Mucosa of descending colon (tissue), 3 donors: ENCODE results near the gene SLC22A1. TPM values are rescaled to one million over a fixed set of nuclear protein-coding genes. Genes with fewer than 3 reads are reported as not detected.

Source experiments
- ATAC-seq: fragments of 200-7000 bp; cut with Tn5 transposase; one replicate; pipeline ENCODE4 v1.9.1; 2020; ENCODE audit warnings: mild to moderate bottlenecking, moderate library complexity
- DNase-seq, 3 donors: peaks; one replicate each; pipeline ENCODE4 v3.0.0-alpha.2; 2020
- H3K36me3 ChIP-seq: fragments of 200-600 bp; one replicate; pipeline ENCODE4 v1.8.0; 2021; ENCODE audit warnings: low read depth, mild to moderate bottlenecking
- H3K4me1 ChIP-seq: fragments of 200-600 bp; one replicate; pipeline ENCODE4 v1.8.0; 2021; ENCODE audit warnings: low read depth, mild to moderate bottlenecking
- H3K4me3 ChIP-seq: fragments of 200-600 bp; one replicate; pipeline ENCODE4 v1.8.0; 2021; ENCODE audit warnings: mild to moderate bottlenecking
- H3K9me3 ChIP-seq: fragments of 200-600 bp; one replicate; pipeline ENCODE4 v1.8.0; 2021; ENCODE audit warnings: mild to moderate bottlenecking
- intact Hi-C, 2 donors: fragments of 100-400 bp; cut with DNase I in 1 of 2; cut with micrococcal nuclease in 1 of 2; formaldehyde crosslinking; loops; one replicate each; pipeline versions ENCODE4 v1.11.0 to v1.11.1; 2022; cut with DNase I, micrococcal nuclease
- total RNA-seq, 3 donors: library from RNA; stranded (reverse); fragmentation: NEBNext Ultra II Directional in 2 of 3; extraction: Animal tissue kit (Norgen Biotek cat#: 25700) in 2 of 3; gene quantifications; one replicate each; pipeline versions ENCODE4 v1.2.1 to v1.2.4, GENCODE V29; 2021 to 2023
- TF ChIP-seq, protein P1 (sequence below): fragments of 200-600 bp; IDR thresholded peaks from one replicate; pipeline ENCODE4 v1.8.0; 2022; ENCODE audit warnings: antibody characterized with exemption, mild to moderate bottlenecking
- donor health status: DM: no; HTN: no; CAD: no; lungs with moderate emphysema.
- donor health status: DM: no; HTN: no; CAD: no.
- donor health status: DM: no; HTN: yes; CAD: no.

SLC22A1 gene
- total RNA-seq, 3 donors from 2014 or later = 1.9 to 2.4 (median 2.4) TPM

- TF ChIP-seq, protein P1, sequence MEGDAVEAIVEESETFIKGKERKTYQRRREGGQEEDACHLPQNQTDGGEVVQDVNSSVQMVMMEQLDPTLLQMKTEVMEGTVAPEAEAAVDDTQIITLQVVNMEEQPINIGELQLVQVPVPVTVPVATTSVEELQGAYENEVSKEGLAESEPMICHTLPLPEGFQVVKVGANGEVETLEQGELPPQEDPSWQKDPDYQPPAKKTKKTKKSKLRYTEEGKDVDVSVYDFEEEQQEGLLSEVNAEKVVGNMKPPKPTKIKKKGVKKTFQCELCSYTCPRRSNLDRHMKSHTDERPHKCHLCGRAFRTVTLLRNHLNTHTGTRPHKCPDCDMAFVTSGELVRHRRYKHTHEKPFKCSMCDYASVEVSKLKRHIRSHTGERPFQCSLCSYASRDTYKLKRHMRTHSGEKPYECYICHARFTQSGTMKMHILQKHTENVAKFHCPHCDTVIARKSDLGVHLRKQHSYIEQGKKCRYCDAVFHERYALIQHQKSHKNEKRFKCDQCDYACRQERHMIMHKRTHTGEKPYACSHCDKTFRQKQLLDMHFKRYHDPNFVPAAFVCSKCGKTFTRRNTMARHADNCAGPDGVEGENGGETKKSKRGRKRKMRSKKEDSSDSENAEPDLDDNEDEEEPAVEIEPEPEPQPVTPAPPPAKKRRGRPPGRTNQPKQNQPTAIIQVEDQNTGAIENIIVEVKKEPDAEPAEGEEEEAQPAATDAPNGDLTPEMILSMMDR = no peak
- intact Hi-C loops = no loop called here
- no peaks in the 10 kb centered on the region for H3K4me1 ChIP-seq
- H3K9me3 ChIP-seq = no peaks in the 10 kb centered on the region
- DNase-seq = no peak
- ATAC-seq = no peak
- peaks cover 19% of the 10 kb centered on the region for H3K36me3 ChIP-seq
- no peak overlapping the region for H3K4me3 ChIP-seq
These were observed 42.5 kb upstream of the SLC22A1 start for GRCh38 chr6:160078883-160079685.

- intact Hi-C loops = loop anchor here in 1 of 2 donors (10.0 kb wide), 1 partner anchor 375 kb away; no protein-coding TSS in a partner anchor
- Histone ChIP-seq H3K9me3 (no peaks in the 10 kb centered on the region), H3K4me3 (no peak overlapping the region), H3K4me1 (no peaks in the 10 kb centered on the region), H3K36me3 (peaks cover 19% of the 10 kb centered on the region)
- TF ChIP-seq, protein P1 = no peak
- DNase-seq (no peak), ATAC-seq (no peak)
These were observed 42.0 kb upstream of the SLC22A1 start for GRCh38 chr6:160079686-160080043.

DNA sequence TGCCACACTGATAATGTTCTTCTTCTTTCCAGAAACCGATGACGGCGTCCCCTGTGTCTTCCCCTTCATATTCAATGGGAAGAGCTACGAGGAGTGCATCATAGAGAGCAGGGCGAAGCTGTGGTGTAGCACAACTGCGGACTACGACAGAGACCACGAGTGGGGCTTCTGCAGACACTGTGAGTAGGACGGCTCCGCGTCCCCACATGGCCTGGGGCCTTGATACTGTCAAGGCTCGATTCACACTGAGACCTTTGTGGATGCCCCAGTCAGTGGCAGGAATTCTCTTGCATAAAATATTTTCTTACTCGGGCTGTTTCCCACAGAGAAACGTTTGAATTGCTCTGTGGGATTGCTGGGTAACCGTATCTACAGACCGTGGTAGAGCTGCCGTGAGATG is 41.5 kb upstream of the SLC22A1 start:
- no peaks in the 10 kb centered on the region for H3K9me3 ChIP-seq
- peaks cover 3% of the 10 kb centered on the region for H3K4me1 ChIP-seq
- H3K4me3 ChIP-seq = no peak overlapping the region
- no peak for DNase-seq
- ATAC-seq = no peak
- H3K36me3 ChIP-seq = peaks cover 19% of the 10 kb centered on the region
- intact Hi-C loops = loop anchor here in 1 of 2 donors (10.0 kb wide), 1 partner anchor 375 kb away; no protein-coding TSS in a partner anchor
- TF ChIP-seq, protein P1 = no peak

DNA sequence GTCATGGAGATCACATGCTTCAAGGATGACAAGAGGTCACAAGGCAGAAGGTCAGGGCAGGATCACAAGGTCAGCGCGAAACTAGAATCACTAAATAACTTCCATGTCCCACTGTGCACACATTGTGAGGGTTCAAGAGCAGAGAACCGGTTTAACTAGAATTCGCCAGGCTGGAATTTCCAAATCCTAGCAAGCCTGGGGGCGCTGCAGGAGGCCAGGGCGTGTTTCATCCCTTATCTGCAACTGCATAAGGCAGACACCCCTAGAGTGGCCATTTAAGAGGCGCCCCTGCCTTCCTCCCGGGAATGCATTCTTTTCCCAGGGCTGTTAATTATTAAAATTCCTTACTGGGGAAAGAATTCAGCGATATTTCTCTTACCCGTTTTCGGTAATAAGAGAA is 40.2 kb upstream of the SLC22A1 start:
- Histone ChIP-seq H3K4me3 (no peak overlapping the region), H3K36me3 (peaks cover 19% of the 10 kb centered on the region), H3K4me1 (peaks cover 3% of the 10 kb centered on the region), H3K9me3 (no peaks in the 10 kb centered on the region)
- intact Hi-C loops = loop anchor here in 1 of 2 donors (10.0 kb wide), 1 partner anchor 373 kb away; no protein-coding TSS in a partner anchor
- no peak for ATAC-seq
- DNase-seq = no peak
- TF ChIP-seq, protein P1 = no peak

- TF ChIP-seq, protein P1 = no peak
- DNase-seq (no peak), ATAC-seq (no peak)
- Histone ChIP-seq H3K4me3 (no peak overlapping the region), H3K9me3 (no peaks in the 10 kb centered on the region), H3K36me3 (peaks cover 19% of the 10 kb centered on the region), H3K4me1 (peaks cover 3% of the 10 kb centered on the region)
- intact Hi-C loops = loop anchor here in 1 of 2 donors (10.0 kb wide), 1 partner anchor 372 kb away; no protein-coding TSS in a partner anchor
These were observed 39.0 kb upstream of the SLC22A1 start for GRCh38 chr6:160082627-160083026.
